Measurements from ENCODE around the gene ANKLE1.

ANKLE1 gene

DNA sequence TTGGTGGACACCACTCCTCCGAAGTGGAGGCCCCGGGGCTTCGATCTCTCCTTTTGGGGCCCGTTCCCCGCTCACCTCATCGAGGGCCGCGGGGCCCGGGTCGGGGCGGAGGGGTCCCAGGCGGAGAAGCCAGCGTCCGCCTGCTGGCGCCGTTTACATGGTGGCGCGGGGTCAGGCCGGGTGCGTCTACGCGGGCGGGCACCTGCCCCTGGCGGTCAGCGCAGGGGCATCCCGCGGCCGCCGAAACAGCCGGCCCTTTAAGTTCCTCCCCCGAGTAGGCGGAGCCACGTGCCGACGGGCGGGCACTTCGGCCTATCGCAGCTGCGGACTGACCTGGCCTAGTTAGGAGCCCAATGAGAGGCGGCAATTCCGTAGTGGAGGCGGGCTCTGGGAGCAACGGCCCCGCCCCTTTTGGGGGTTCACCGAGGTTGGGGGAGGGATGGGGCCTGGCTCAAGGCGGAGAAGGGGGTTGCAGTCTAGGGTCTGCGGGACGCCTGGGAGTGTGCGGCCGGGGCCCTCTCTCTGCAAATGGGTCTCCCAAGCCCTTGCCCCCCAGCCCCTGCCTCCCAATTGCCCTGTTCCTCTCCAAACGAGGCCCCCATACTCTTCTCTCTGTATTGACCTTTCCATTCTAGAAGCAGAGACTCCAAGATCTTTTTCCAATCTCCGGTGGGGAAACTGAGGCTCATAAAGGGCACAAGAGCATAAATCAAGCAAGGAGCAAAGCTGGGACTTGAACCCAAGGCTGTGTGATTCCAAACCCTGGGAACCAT lies 21.7 kb downstream of the ANKLE1 start, which contains the start of gene ABHD8 (continued):
- no peak for TF ChIP-seq ZNF585B (tag by site-specific recombination; IDR thresholded peaks at IDR 0.05)
- TF ChIP-seq, protein P1, sequence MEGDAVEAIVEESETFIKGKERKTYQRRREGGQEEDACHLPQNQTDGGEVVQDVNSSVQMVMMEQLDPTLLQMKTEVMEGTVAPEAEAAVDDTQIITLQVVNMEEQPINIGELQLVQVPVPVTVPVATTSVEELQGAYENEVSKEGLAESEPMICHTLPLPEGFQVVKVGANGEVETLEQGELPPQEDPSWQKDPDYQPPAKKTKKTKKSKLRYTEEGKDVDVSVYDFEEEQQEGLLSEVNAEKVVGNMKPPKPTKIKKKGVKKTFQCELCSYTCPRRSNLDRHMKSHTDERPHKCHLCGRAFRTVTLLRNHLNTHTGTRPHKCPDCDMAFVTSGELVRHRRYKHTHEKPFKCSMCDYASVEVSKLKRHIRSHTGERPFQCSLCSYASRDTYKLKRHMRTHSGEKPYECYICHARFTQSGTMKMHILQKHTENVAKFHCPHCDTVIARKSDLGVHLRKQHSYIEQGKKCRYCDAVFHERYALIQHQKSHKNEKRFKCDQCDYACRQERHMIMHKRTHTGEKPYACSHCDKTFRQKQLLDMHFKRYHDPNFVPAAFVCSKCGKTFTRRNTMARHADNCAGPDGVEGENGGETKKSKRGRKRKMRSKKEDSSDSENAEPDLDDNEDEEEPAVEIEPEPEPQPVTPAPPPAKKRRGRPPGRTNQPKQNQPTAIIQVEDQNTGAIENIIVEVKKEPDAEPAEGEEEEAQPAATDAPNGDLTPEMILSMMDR (tag by site-specific recombination; IDR thresholded peaks at IDR 0.05), result peak; percentile 96
- no peak for TF ChIP-seq ZNF558 (tag by site-specific recombination; IDR thresholded peaks at IDR 0.05)
- TF ChIP-seq ZNF19 (tag by site-specific recombination; IDR thresholded peaks at IDR 0.05; ENCODE audit: low read depth), result no peak
- TF ChIP-seq ZNF561 (tag by site-specific recombination; IDR thresholded peaks at IDR 0.05; ENCODE audit: borderline replicate concordance), result peak; percentile 79; the same call in 1 of the 2 replicates
- no peak; the same call in 1 of the 2 replicates for TF ChIP-seq ZNF394 (tag by site-specific recombination; IDR thresholded peaks at IDR 0.05; ENCODE audit: borderline replicate concordance)
- no peak for TF ChIP-seq ZNF132 (tag by site-specific recombination; IDR thresholded peaks at IDR 0.05; ENCODE audit: borderline replicate concordance)
- TF ChIP-seq ZNF707 (tag by site-specific recombination; IDR thresholded peaks at IDR 0.05), result no peak
- no peak for TF ChIP-seq GLI4 (tag by site-specific recombination; IDR thresholded peaks at IDR 0.05)
- TF ChIP-seq OSR2 (tag by site-specific recombination; IDR thresholded peaks at IDR 0.05), result no peak
- no peak for TF ChIP-seq ZFP69B (tag by site-specific recombination; IDR thresholded peaks at IDR 0.05)
- TF ChIP-seq GFI1B (tag by site-specific recombination; IDR thresholded peaks at IDR 0.05), result no peak
- peak; percentile 100 for TF ChIP-seq SP2 (tag by site-specific recombination; IDR thresholded peaks at IDR 0.05)
- TF ChIP-seq IKZF3 (tag by site-specific recombination; IDR thresholded peaks at IDR 0.05), result no peak
- TF ChIP-seq ZNF157 (tag by site-specific recombination; IDR thresholded peaks at IDR 0.05), result no peak
- no peak for TF ChIP-seq ZNF211 (tag by site-specific recombination; IDR thresholded peaks at IDR 0.05; ENCODE audit: low read depth)
- TF ChIP-seq, protein P2, sequence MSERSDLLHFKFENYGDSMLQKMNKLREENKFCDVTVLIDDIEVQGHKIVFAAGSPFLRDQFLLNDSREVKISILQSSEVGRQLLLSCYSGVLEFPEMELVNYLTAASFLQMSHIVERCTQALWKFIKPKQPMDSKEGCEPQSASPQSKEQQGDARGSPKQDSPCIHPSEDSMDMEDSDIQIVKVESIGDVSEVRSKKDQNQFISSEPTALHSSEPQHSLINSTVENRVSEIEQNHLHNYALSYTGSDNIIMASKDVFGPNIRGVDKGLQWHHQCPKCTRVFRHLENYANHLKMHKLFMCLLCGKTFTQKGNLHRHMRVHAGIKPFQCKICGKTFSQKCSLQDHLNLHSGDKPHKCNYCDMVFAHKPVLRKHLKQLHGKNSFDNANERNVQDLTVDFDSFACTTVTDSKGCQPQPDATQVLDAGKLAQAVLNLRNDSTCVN (tag by site-specific recombination; optimal IDR thresholded peaks at IDR 0.05), result peak; percentile 64
- TF ChIP-seq, protein P3, sequence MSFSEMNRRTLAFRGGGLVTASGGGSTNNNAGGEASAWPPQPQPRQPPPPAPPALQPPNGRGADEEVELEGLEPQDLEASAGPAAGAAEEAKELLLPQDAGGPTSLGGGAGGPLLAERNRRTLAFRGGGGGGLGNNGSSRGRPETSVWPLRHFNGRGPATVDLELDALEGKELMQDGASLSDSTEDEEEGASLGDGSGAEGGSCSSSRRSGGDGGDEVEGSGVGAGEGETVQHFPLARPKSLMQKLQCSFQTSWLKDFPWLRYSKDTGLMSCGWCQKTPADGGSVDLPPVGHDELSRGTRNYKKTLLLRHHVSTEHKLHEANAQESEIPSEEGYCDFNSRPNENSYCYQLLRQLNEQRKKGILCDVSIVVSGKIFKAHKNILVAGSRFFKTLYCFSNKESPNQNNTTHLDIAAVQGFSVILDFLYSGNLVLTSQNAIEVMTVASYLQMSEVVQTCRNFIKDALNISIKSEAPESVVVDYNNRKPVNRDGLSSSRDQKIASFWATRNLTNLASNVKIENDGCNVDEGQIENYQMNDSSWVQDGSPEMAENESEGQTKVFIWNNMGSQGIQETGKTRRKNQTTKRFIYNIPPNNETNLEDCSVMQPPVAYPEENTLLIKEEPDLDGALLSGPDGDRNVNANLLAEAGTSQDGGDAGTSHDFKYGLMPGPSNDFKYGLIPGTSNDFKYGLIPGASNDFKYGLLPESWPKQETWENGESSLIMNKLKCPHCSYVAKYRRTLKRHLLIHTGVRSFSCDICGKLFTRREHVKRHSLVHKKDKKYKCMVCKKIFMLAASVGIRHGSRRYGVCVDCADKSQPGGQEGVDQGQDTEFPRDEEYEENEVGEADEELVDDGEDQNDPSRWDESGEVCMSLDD (tag by site-specific recombination; IDR thresholded peaks at IDR 0.05), result peak; percentile 81
- no peak for TF ChIP-seq ZNF621 (tag by site-specific recombination; IDR thresholded peaks at IDR 0.05)
- peak; percentile 71 for TF ChIP-seq ZNF335 (tag by site-specific recombination; conservative IDR thresholded peaks at IDR 0.05)
- peak; percentile 78 for TF ChIP-seq ZFP3 (tag by site-specific recombination; IDR thresholded peaks at IDR 0.05; ENCODE audit: low read depth)
- TF ChIP-seq, protein P4, sequence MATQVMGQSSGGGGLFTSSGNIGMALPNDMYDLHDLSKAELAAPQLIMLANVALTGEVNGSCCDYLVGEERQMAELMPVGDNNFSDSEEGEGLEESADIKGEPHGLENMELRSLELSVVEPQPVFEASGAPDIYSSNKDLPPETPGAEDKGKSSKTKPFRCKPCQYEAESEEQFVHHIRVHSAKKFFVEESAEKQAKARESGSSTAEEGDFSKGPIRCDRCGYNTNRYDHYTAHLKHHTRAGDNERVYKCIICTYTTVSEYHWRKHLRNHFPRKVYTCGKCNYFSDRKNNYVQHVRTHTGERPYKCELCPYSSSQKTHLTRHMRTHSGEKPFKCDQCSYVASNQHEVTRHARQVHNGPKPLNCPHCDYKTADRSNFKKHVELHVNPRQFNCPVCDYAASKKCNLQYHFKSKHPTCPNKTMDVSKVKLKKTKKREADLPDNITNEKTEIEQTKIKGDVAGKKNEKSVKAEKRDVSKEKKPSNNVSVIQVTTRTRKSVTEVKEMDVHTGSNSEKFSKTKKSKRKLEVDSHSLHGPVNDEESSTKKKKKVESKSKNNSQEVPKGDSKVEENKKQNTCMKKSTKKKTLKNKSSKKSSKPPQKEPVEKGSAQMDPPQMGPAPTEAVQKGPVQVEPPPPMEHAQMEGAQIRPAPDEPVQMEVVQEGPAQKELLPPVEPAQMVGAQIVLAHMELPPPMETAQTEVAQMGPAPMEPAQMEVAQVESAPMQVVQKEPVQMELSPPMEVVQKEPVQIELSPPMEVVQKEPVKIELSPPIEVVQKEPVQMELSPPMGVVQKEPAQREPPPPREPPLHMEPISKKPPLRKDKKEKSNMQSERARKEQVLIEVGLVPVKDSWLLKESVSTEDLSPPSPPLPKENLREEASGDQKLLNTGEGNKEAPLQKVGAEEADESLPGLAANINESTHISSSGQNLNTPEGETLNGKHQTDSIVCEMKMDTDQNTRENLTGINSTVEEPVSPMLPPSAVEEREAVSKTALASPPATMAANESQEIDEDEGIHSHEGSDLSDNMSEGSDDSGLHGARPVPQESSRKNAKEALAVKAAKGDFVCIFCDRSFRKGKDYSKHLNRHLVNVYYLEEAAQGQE (tag by site-specific recombination; IDR thresholded peaks at IDR 0.05), result no peak
- TF ChIP-seq, protein P5, sequence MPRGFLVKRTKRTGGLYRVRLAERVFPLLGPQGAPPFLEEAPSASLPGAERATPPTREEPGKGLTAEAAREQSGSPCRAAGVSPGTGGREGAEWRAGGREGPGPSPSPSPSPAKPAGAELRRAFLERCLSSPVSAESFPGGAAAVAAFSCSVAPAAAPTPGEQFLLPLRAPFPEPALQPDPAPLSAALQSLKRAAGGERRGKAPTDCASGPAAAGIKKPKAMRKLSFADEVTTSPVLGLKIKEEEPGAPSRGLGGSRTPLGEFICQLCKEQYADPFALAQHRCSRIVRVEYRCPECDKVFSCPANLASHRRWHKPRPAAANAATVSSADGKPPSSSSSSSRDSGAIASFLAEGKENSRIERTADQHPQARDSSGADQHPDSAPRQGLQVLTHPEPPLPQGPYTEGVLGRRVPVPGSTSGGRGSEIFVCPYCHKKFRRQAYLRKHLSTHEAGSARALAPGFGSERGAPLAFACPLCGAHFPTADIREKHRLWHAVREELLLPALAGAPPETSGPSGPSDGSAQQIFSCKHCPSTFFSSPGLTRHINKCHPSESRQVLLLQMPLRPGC (tag by site-specific recombination; IDR thresholded peaks at IDR 0.05), result no peak
- no peak for TF ChIP-seq GLIS2 (tag by site-specific recombination; IDR thresholded peaks at IDR 0.05)
- TF ChIP-seq SP7 (tag by site-specific recombination; IDR thresholded peaks at IDR 0.05), result no peak
- no peak for TF ChIP-seq ZNF677 (tag by site-specific recombination; IDR thresholded peaks at IDR 0.05)
- TF ChIP-seq, protein P6, sequence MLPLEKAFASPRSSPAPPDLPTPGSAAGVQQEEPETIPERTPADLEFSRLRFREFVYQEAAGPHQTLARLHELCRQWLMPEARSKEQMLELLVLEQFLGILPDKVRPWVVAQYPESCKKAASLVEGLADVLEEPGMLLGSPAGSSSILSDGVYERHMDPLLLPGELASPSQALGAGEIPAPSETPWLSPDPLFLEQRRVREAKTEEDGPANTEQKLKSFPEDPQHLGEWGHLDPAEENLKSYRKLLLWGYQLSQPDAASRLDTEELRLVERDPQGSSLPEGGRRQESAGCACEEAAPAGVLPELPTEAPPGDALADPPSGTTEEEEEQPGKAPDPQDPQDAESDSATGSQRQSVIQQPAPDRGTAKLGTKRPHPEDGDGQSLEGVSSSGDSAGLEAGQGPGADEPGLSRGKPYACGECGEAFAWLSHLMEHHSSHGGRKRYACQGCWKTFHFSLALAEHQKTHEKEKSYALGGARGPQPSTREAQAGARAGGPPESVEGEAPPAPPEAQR (tag by site-specific recombination; IDR thresholded peaks at IDR 0.05), result no peak
- no peak for TF ChIP-seq ZNF600 (tag by site-specific recombination; IDR thresholded peaks at IDR 0.05)

Measured in HEK293 (cell line).